GM10847 (cell line): Measurements from ENCODE around the gene TINAGL1.

ENCODE experiments used
- POLR2A ChIP-seq: IDR thresholded peaks from 2 replicates; pipeline ENCODE4 v1.6.1; 2011; ENCODE audit not compliant: insufficient read length; ENCODE audit errors: extremely low read depth

TINAGL1 gene

DNA sequence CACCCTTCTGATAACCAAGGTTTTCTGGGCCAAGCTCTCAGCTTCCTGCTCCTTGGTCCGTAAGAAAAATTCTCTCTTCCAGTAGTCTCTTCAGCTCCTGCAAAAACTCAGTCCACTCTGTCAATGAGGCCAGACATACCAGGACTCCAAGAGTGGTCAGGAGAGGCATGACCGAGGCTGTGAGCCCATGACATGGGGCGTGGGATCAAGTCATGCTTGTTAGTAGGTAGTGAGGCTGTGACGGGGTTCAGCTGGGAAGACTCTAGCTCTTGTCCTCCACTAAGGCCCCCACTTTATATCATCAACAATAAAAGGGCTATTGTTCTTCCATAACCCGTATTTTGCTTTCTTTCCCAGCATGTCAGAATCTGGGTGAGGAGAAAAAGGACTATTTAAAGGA, 31.0 kb downstream of the TINAGL1 start:
- TF ChIP-seq POLR2A, result no peak

DNA sequence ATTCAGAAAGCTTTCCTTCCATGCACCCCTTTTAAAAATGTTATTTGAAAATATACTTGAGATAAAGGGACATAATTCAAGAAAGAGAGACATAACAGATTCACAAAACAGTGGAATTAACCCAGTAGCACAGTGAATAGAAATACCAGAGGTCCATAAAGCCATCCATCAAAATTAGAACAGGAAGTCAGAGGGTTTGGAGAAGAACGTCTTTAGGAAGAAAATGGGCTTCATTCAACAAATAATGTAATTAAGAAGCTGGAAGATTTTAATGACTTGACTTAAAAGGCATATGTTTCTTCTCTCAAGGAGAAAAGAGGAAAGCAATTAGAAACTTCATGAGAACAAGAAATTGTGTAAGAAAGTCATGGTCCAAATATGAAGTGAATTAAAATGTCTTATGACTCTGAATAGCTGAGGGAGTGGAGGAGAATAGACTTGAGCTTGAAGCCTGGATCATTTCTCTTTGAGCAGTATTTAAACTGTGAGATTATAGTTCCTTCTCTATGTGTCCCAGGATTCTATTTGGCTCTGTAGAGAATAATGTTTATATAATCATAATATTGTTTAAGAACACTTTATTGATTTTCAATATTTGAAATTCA, 33.3 kb downstream of the TINAGL1 start:
- TF ChIP-seq POLR2A, result no peak

DNA sequence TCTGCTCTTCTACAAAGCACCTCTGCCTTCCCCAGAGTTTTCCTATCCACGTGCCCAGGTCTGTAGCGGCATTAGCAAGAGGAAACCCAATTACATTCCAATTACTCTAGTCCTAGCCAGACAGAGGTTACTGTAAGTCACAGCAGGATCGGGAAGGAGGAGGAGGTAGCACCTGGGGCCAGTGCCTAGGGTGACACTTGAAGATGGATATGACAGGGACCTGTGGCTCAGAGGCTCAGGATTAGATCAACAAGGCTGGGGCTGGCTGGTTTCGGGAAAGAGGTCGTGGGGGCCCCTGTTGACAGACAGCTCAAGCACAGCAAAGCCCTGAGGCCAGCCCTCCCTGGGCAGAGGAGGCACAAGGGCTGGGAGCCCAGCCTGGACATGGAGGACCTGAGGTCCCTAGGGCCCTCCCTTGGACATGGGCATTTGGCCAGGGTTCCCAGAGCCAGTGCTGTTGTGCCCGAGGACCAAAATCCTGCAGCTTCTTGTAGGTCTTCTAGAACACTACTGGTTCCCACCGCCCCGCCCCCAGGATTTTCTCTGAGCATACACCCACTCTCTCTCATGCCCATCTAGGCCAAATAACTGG, 38.2 kb downstream of the TINAGL1 start:
- no peak for TF ChIP-seq POLR2A

DNA sequence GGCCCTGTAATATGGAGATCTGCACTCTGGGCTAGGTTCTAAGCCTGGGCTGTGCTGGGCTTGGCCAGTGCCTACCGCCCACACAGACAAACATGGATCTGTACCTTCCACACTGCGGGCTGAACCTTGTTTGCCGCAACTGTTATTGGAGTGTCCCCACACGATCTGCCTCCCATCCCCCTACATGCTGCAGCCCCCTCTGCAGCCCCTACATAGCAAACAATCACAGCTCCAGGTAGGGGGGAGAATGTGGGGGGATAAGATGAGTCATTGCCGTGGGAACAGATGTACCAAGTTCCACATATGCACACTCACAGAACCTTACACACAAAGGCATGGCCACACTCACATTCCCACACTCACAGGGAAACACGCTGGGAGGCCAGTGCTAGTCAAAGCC, 39.1 kb downstream of the TINAGL1 start:
- no peak for TF ChIP-seq POLR2A

DNA sequence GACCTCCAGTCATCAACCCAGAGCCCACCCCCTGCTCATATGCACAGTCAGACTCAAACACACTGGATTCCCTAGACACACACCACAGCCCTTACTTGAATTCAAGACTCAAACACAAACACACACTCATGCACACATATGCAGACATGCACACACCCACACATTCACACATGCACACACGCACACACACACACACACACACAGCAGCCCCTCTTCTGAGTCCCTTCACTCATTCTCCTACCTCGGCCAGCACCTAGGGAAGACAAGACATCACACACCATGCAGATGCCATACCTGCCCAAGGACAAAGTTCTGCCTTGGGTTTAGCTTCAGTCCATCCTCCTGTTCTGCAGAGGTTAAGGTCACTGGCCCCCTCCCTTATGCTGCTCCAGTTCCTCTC, 39.6 kb downstream of the TINAGL1 start:
- no peak for TF ChIP-seq POLR2A

DNA sequence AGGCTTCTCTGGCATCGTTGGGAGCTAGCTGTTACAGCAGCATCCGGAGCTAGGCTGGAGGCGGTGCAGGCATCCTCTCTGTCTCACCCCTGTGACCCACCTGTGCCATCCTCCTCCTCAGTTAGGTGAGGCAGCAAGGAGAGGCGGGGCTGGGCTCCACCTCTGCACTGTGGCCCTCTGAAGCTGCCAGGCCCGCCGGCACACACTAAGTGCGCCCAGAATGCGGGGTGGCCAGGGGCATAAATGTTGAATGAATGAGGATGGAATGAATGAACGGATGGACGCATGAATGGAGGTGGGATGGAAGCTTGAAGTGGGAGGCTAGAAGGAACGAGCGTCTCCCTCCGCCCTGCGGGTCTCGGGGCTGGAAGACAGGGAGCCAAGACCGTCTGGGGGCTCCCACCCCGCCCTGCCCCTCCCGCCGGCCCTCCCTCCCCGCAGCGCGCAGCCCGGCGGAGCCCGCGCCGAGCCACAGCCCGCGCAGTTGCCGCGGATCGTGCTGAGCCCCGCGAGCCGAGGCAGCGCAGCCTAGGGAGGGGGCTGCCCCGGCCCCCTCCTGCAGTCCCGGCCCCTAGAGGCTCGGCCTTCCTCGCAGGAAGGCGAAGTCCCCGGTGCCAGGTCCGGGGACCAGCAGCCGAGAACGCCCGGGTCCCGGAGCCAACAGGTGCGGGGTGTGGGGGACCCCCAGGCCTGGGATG, 41.1 kb downstream of the TINAGL1 start, which contains the start of gene HCRTR1:
Gene HCRTR1, plus strand, starts transcription at position 472 of the 698 bp plus-strand sequence. CDS start 1,504 bp downstream, outside the sequence.
- TF ChIP-seq POLR2A, result no peak

DNA sequence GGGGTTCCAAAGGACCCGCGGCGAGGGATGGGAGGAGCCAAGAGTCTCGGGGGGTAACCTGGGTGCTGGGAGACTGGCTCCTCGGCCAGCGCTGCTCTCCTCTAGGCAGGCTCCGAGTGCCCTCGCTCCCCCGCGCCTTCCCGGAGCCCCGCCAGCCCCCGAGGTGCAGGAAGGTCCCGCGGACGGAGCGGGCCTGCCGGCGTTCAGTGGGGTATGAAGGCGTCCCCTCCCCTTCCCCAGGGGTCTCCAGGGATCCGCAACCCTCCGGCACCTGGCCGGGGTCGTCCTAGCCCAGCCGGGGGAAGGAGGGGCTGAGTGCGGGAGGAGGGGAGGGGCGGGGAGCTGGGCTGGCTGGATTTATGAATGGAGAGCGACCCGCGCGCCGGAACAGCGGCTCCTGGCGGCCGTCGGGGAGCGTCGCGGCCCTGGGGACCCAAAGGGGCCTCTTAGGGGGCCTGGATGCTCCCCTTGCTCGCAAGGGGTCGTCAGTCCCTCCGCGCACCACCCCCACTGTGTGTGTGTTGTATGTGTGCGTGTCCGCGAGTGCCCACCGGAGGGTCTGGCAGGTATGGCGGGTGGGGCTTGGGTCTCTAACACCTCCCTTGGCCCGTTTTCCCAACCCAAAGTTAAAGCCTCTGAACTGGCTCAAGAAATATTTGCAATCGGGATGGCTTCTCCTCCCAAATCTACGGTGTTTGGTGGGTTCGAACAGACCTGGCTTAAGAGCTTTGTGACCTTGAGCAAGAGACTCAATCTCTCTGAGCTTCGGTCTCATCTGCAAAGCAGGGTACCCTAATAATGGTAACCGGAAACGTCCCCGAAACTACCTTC, 41.8 kb downstream of the TINAGL1 start:
- TF ChIP-seq POLR2A, result no peak

DNA sequence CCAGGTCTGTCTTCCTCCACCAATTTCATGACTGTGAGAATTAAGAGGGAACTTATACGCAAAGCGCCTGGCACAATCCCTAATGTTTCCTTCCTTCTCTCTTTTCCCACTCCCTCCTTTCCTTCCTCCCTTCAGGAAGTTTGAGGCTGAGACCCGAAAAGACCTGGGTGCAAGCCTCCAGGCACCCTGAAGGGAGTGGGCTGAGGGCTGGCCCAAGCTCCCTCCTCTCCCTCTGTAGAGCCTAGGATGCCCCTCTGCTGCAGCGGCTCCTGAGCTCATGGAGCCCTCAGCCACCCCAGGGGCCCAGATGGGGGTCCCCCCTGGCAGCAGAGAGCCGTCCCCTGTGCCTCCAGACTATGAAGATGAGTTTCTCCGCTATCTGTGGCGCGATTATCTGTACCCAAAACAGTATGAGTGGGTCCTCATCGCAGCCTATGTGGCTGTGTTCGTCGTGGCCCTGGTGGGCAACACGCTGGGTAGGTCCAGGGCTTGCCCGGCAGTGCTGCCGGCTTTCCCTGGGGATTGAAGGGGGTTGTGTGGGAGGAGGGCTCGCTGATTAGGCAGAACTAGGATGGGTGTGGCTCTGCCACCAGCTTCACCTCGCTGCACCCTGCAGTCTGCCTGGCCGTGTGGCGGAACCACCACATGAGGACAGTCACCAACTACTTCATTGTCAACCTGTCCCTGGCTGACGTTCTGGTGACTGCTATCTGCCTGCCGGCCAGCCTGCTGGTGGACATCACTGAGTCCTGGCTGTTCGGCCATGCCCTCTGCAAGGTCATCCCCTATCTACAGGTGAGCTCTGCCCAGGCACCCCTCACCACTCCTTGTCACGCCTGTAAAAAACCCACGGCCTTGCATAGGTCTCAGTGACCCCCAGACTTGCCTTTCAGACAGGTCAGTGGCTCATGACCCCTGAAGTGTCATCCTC, 42.9 kb downstream of the TINAGL1 start:
- no peak for TF ChIP-seq POLR2A

DNA sequence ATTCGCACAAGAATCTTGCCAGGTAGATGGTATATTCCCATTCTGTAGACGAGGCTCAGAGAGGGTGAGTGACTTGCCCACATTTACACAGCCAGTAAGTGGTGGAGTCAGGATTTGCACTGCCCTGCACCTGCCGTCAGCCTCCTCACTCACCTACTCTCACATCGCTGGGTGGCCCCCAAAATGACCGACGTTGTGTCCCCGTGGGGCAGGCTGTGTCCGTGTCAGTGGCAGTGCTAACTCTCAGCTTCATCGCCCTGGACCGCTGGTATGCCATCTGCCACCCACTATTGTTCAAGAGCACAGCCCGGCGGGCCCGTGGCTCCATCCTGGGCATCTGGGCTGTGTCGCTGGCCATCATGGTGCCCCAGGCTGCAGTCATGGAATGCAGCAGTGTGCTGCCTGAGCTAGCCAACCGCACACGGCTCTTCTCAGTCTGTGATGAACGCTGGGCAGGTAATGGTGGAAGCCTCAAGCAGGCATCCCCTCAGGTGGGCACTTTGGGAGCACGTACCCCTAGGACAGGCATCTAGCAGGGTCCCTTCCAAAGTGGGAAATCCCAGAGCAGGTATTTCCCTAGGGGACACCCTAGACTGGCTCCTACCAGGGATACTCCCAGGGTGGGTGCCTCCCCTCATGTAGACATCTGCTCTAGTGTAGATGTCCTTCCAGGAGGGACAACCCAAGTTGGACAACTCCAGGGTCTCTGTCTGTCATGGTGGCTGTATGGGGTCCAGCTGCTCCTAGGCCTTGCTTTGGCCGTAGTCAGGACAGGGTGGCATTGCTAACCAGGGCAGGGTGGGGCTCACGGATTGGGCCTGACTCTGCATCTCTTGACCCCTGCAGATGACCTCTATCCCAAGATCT, 44.5 kb downstream of the TINAGL1 start:
- no peak for TF ChIP-seq POLR2A

DNA sequence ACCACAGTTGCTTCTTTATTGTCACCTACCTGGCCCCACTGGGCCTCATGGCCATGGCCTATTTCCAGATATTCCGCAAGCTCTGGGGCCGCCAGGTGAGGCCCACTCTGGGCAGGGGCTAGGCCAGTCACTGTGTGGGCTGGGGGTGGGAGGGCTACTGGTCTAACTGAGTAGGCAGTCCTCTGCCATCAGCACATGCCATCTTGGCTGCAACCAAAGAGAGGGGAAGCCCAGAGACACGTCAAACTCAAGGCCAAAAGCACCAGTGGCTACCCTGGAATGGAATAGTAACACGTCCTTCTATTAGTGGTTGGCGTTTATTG, 45.1 kb downstream of the TINAGL1 start:
- TF ChIP-seq POLR2A, result no peak

DNA sequence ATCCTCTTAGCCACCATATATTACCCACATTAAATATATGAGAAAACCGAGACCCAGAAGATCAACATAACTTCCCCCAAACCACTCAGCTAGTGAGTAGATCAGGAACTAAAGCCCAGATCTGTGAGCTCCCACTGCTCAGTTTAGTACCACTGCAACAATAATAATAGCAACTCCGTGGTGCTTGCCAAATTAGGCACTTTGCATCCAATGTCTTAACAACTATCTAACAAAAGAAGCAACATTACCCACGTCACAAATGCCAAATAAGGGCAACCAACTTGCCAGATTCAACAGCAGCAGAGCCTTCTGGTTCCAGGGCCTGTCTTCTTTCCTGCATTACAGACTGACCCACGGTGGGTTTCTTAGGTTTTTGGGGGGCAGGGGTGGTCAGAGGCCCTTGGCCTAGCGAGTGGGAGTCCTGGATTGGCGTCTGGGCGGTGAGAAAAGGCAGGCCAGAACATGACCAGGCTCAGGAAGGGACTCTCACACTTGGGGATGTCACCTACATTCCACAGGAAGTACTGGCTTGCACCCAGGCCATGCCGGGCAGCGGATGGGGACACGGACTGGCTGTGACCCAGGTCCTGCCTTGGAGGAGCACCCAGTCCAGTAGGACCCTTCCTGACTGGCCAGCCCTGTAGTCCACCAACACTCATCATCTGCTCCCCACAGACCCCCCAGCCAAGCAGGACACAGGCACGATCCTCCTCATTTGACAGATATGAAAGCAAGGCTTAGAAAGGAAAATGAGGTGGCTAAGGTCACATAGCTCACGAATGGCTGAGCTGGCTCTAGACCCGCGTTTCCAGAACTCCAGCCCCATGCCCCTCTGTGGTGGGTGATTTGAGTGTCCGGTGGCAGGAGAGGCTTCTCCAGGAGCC, 45.8 kb downstream of the TINAGL1 start:
- no peak for TF ChIP-seq POLR2A

DNA sequence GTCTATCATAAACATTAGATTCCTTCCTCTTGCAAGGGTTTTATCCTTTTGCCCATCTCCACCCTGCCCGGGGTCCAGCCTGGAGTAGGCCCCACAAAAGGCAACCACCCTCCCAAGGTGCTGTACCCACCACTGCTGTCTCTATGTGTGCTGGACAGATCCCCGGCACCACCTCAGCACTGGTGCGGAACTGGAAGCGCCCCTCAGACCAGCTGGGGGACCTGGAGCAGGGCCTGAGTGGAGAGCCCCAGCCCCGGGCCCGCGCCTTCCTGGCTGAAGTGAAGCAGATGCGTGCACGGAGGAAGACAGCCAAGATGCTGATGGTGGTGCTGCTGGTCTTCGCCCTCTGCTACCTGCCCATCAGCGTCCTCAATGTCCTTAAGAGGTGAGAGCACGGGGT, 47.0 kb downstream of the TINAGL1 start:
- no peak for TF ChIP-seq POLR2A

DNA sequence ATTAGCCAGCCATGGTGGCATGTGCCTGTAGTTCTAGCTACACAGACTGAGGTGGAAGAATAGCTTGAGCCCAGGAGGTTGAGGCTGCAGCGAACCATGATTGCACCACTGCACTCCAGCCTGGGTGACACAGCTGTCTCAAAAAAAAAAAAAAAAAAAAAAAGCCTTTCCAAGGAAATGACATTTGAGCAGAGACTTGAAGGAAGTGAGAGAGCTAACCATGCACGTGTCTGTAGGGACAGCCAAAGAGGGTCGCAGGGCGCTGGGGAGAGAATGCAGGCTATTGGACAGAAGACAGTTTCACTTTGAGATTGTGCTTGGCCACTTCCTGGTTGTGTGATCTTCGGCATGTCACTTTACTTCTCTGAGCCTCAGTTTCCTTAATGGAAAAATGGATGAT, 48.0 kb downstream of the TINAGL1 start:
- TF ChIP-seq POLR2A, result no peak
